NCI-H1694 (cell line): ENCODE measurements around the gene GRIK1.

Source experiments
- DNase-seq: peaks from one replicate; lab custom pipeline; 2025; lab: John Stamatoyannopoulos, UW

GRIK1 gene

GRCh38 chr21:29718081-29718815 lies 221.5 kb downstream of the GRIK1 start:
- DNase-seq, result no peak

GRCh38 chr21:29717659-29718058 lies 222.1 kb downstream of the GRIK1 start:
- DNase-seq, result no peak

- DNase-seq, result no peak
Measured at GRCh38 chr21:29716753-29717152, 223.0 kb downstream of the GRIK1 start.

- no peak for DNase-seq
Measured at GRCh38 chr21:29715089-29715488, 224.7 kb downstream of the GRIK1 start.

- DNase-seq, result no peak
Measured at GRCh38 chr21:29712818-29713217, 227.0 kb downstream of the GRIK1 start.

- DNase-seq, result no peak
Measured at GRCh38 chr21:29711236-29711635, 228.6 kb downstream of the GRIK1 start.

GRCh38 chr21:29710498-29710897 lies 229.3 kb downstream of the GRIK1 start:
- no peak for DNase-seq

GRCh38 chr21:29708401-29708800 lies 231.4 kb downstream of the GRIK1 start:
- no peak for DNase-seq

- no peak for DNase-seq
Measured at GRCh38 chr21:29704719-29705118, 235.1 kb downstream of the GRIK1 start.

- DNase-seq, result no peak
Measured at GRCh38 chr21:29701676-29702075, 238.1 kb downstream of the GRIK1 start.

- DNase-seq, result no peak
Measured at GRCh38 chr21:29697555-29698193, 242.1 kb downstream of the GRIK1 start.

- no peak for DNase-seq
Measured at GRCh38 chr21:29696937-29697336, 242.9 kb downstream of the GRIK1 start.

GRCh38 chr21:29691616-29692491 lies 247.9 kb downstream of the GRIK1 start:
- DNase-seq, result no peak

- DNase-seq, result no peak
Measured at GRCh38 chr21:29689753-29690152, 250.0 kb downstream of the GRIK1 start.

GRCh38 chr21:29684106-29684505 lies 255.7 kb downstream of the GRIK1 start:
- DNase-seq, result no peak

- no peak for DNase-seq
Measured at GRCh38 chr21:29682800-29683199, 257.0 kb downstream of the GRIK1 start.

- DNase-seq, result no peak
Measured at GRCh38 chr21:29680273-29680672, 259.5 kb downstream of the GRIK1 start.

GRCh38 chr21:29678626-29679025 lies 261.2 kb downstream of the GRIK1 start:
- DNase-seq, result no peak

- no peak for DNase-seq
Measured at GRCh38 chr21:29677326-29677725, 262.5 kb downstream of the GRIK1 start.

GRCh38 chr21:29676395-29676794 lies 263.4 kb downstream of the GRIK1 start:
- no peak for DNase-seq

GRCh38 chr21:29675451-29675850 lies 264.3 kb downstream of the GRIK1 start:
- no peak for DNase-seq

GRCh38 chr21:29674343-29674742 lies 265.5 kb downstream of the GRIK1 start:
- DNase-seq, result no peak

GRCh38 chr21:29673096-29673610 lies 266.6 kb downstream of the GRIK1 start:
- DNase-seq, result no peak
